Thymus (tissue), 11 donors: ENCODE data around the gene CCDC24. TPM values are rescaled to one million over a fixed set of nuclear protein-coding genes. Genes with fewer than 3 reads are reported as not detected.

Experiments
- DNase-seq, 9 donors: peaks; one replicate each; pipeline ENCODE4 v3.0.0-alpha.2; 2013; ENCODE audit warnings: low spot score in 9 of 9, low read depth in 6 of 9, missing footprints in 1 of 9
- H3K27ac ChIP-seq, 2 donors: one replicate each; pipeline ENCODE4 v1.5.1; 2013; ENCODE audit warnings: control low read depth in 1 of 2, low read depth in 1 of 2, low read length in 1 of 2, mild to moderate bottlenecking in 1 of 2, moderate library complexity in 1 of 2
- H3K27me3 ChIP-seq, 2 donors: one replicate each; pipeline ENCODE4 v1.5.1; 2013; ENCODE audit warnings: low read length in 1 of 2; ENCODE audit not compliant: control insufficient read depth in 2 of 2, insufficient read depth in 1 of 2
- H3K36me3 ChIP-seq, 2 donors: one replicate each; pipeline ENCODE4 v1.5.1; 2013; ENCODE audit warnings: low read length in 1 of 2, mild to moderate bottlenecking in 1 of 2, moderate library complexity in 1 of 2; ENCODE audit not compliant: control insufficient read depth in 2 of 2, insufficient read depth in 2 of 2
- H3K4me1 ChIP-seq, 2 donors: one replicate each; pipeline ENCODE4 v1.5.1; 2013; ENCODE audit warnings: low read length in 2 of 2; ENCODE audit not compliant: control insufficient read depth in 2 of 2, insufficient read depth in 2 of 2
- H3K4me3 ChIP-seq, 2 donors: one replicate each; pipeline ENCODE4 v1.5.1; 2013; ENCODE audit warnings: low read length in 2 of 2, control low read depth in 1 of 2, mild to moderate bottlenecking in 1 of 2
- H3K9me3 ChIP-seq, 2 donors: one replicate each; pipeline ENCODE4 v1.5.1; 2013; ENCODE audit warnings: low read length in 1 of 2, mild to moderate bottlenecking in 1 of 2; ENCODE audit not compliant: control insufficient read depth in 2 of 2, insufficient read depth in 1 of 2
- WGBS: extraction: QIAGEN DNeasy Blood & Tissue Kit; methylation state at CpG from one replicate; pipeline ENCODE4 v1.1.7; 2013; 5-methylcytosine and 5-hydroxymethylcytosine counted together
- polyA plus RNA-seq: library from polyadenylated mRNA; stranded (reverse); fragments of 200-250 nt; gene quantifications from one replicate; pipeline ENCODE4 v1.2.3, GENCODE V29; 2013
- total RNA-seq: library from RNA; stranded (reverse); fragments of 120-200 nt; gene quantifications from one replicate; pipeline ENCODE4 v1.2.4, GENCODE V29; 2013
- donor health status: healthy.

Gene CCDC24
- total and polyA plus RNA-seq, 2 donors, result 2.1 to 11.1 TPM

DNA sequence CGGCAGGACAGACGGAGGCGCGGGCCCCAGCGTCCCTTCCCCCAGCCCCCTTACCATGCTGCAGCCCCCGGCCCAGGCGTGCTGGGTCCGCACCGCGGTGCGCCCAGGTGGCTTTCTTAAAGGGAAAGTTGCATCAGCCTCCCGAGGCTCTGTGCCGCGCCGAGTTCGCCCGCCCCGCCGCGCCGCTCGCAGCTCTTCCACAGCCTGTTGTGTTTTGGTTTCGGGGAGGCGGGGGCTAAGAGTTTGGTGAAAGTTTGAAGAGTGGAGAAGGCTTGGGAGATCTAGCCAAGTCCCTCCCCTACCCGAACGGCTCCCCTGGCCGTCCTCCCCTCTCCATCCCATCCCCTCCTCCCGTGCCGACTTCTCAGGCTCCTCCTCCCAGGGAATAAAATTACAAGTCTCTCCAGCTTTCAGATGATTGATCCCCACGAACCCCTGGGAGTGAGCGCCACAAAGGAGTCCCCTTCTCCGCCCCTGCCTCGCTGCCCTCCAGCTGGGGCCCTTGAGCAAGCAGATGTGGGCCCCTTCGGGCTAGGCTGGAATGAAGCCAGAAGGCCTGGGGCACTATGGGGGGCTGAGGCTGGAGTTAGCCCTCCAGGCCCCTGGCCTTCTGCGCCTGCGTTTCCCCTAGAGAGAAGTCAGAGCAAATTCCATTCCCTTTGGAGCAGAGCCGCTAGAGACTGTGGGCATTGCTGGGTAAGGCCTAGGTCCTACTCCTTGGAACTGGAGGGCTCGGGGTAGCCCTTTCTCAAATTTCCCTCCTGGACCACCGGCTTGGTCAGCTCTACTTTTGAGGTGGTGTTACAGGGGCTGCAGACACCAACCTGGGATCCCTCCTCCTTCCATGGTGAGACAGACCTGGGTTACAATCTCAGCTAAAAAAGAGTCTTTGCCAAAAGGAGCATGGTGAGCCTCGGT lies 40.1 kb downstream of the CCDC24 start, which contains the start of gene SLC6A9:
TSS of gene SLC6A9 (minus strand) at position 211 of the 918 bp plus-strand sequence. CDS start 7,185 bp downstream, outside the sequence.
- WGBS, result 25% methylated on average over 40 of the region's 40 CpGs
- peaks cover 8 to 36% of the 10 kb centered on the region in 2 donors for H3K27me3 ChIP-seq
- H3K9me3 ChIP-seq, result no peaks in the 10 kb centered on the region
- H3K4me1 ChIP-seq, result peaks cover 5 to 26% of the 10 kb centered on the region in 2 donors
- no peaks in the 10 kb centered on the region for H3K36me3 ChIP-seq
- H3K4me3 ChIP-seq, result peak within 1 kb of the TSS; percentile 49 to 78
- no peak within 1 kb of the TSS for H3K27ac ChIP-seq
- DNase-seq, result peak in 5 of 9 donors; percentile 13 to 58 (median 27)

DNA sequence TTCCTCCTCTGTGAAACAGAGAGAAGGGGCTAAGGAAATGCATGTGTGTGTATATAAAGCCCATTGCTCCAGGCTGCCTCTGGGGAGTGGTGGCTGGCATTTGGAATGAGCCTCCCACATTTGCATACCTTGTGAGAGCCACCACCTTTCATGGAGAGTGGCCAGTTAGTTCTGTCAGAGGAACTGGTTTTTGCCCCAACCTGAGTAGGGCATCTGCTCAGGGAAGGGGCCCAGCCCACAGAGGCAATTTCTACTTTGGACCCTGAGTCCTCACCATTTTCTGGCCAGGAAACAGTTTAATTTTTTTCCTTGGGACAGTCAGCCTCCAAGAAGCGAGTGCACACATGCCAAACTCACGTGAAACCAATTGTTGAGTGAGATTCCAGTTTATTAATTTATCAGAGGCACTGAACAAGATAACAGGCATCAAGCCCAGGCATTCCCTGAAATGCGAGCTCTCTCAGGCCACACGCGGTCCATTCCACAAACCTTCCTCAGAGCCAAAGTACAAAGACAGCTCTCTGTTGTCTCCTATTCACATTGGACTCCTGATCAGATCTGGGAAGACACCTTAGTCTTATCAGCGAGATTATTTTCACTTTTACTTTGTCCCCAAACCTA lies 40.9 kb downstream of the CCDC24 start:
- DNase-seq, result no peak
- Histone ChIP-seq H3K9me3 (no peaks in the 10 kb centered on the region), H3K27me3 (peaks cover 8 to 36% of the 10 kb centered on the region in 2 donors), H3K27ac (no peak overlapping the region), H3K36me3 (no peaks in the 10 kb centered on the region), H3K4me3 (no peak overlapping the region), H3K4me1 (peaks cover 5 to 26% of the 10 kb centered on the region in 2 donors)
- 95% methylated on average over 6 of the region's 6 CpGs for WGBS

DNA sequence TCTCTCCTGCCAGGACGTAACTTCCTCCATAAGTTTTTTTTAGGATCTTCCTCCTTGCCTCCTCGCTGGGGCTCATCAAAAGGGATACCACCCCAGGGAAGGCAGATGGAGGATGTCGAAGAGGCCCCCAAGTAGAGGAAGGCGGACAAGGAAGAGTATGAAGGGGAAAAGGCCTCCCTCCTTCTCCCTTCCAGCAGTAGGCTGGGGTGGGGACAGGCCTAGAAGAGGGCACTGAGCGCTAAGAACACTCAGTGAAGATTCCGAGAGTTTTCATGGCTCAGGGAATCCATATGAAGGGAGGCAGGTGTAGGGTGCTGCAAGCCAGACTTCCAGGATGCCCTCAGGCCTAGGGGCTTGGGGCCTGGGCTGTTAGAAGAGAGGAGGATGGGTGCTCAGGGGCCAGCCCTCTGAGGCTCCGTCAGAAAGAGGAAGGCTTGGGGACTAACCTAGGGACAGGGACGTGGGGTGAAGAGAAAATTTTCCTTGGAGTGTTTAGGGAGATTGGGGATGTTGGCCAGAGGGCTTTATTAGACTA lies 41.7 kb downstream of the CCDC24 start:
- 81% methylated on average over 8 of the region's 8 CpGs for WGBS
- Histone ChIP-seq H3K4me1 (peaks cover 5 to 26% of the 10 kb centered on the region in 2 donors), H3K36me3 (no peaks in the 10 kb centered on the region), H3K27me3 (peaks cover 8 to 36% of the 10 kb centered on the region in 2 donors), H3K9me3 (no peaks in the 10 kb centered on the region), H3K27ac (no peak overlapping the region), H3K4me3 (no peak overlapping the region)
- DNase-seq, result no peak

DNA sequence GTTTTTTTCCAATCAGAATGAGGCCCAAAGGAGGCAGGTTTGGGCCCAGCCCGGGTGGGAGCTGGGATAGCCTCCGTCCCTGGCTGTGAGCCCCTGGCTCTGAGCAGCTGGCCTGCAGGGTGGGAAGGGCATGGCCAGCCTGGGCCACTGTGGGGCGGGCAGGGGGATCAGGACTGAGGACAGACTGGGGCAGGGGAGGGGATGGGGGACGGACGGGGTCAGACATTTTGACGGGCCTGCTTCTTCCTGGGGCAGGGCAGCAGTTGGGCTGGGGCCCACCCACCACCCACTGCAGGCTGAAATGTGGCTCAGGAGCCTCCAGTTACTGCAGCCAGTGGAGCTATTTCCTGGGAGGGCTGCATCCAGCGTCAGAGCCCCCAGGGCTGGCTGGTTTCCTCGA lies 42.4 kb downstream of the CCDC24 start:
- Histone ChIP-seq H3K4me1 (peaks cover 5 to 26% of the 10 kb centered on the region in 2 donors), H3K9me3 (no peaks in the 10 kb centered on the region), H3K4me3 (no peak overlapping the region), H3K27ac (no peak overlapping the region), H3K27me3 (peaks cover 8 to 36% of the 10 kb centered on the region in 2 donors), H3K36me3 (no peaks in the 10 kb centered on the region)
- no peak for DNase-seq
- WGBS, result 81% methylated on average over 8 of the region's 8 CpGs

DNA sequence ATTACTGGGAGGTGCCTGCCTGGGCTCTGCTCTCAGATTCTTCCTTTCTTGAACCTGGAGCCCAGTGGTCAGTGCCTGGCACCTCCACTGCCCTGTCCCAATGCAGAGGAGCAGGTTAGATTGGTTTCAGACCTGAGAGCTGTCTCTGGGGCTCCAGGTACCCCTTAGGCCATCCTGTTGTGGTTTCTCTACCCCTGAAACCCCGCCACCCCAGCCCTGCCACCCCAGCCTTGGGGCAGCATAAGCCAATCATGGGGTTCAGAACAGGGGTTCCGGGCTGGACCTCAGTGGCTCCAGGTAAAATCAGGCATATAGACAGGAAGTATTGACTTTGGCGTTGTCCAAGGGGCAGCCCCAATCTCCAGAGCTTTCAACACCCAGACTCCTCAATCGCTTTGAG lies 43.0 kb downstream of the CCDC24 start:
- Histone ChIP-seq H3K4me1 (peaks cover 2 to 22% of the 10 kb centered on the region in 2 donors), H3K36me3 (no peaks in the 10 kb centered on the region), H3K27me3 (peaks cover 8 to 31% of the 10 kb centered on the region in 2 donors), H3K9me3 (no peaks in the 10 kb centered on the region), H3K27ac (no peak overlapping the region), H3K4me3 (no peak overlapping the region)
- no peak for DNase-seq
- 95% methylated on average over 4 of the region's 4 CpGs for WGBS

DNA sequence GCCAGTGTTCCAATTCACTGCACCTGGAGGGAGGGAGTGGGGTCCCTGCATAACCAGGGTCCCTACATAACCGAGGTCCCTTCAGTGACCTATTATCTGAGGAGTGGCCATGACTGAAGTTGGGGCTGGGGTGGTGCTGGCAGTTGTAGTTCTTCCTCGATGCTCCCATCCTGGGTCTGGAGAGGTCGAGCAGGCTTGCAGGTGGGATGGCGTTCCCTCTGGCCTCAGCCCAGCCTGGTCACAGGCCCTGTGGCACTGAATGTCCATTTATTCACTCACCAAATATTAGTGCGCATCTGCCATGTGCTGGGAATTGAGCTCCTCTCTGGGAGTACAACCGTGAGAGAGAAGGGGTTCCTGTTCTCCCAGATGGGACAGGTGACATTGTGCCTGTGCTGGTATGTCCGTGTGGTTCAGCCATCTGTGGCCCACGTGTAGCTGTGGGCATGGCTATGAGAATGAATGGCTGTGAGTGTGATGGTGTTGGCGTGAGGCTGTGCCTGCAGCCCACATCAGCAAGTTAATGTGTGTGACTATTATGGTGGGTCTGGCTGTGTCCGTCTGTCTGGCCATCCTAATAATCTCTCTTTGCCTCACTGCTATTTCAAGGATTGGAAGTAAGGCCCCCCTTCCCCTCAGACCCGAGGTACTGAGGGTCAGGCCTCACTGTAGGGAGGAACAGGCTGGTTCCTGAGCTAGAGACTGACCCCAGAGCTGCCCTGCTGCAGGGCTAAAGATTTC lies 43.7 kb downstream of the CCDC24 start:
- DNase-seq, result no peak
- Histone ChIP-seq H3K36me3 (no peaks in the 10 kb centered on the region), H3K27ac (no peak overlapping the region), H3K9me3 (no peaks in the 10 kb centered on the region), H3K27me3 (peaks cover 8 to 28% of the 10 kb centered on the region in 2 donors), H3K4me1 (peaks cover 0 to 18% of the 10 kb centered on the region in 2 donors), H3K4me3 (no peak overlapping the region)
- WGBS, result 95% methylated on average over 11 of the region's 11 CpGs

DNA sequence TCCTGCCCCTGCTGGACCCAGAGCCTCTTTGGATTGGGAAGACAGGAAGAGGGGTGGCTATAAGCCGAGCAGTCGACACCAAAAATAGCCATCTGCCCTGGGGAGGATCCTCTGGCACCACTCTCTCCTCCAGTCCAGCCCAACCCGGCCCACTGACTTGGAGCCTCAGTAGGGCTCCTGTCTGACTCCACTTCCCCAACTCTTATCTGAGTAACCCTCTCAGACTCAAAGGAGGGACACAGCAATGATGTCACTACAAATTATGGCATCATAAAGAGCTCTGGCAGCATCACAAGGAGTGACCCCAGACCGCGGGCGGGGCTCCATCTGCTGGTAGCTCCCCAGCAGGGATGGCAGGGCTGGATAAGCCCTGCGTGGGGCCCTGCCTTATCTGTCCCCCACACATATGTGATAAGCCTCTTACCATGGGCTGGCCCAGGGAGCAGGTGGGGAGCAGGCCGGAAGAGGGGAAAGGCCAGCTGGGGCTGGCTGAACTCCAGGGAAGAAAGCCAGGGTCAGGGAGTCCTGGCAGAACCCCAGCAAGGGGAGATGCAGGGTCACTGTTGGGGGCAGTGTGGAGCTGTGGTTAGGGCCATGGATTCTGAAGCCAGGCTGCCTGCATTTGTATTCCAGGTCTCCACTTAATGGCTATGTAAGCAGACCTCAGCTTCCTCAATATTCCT lies 44.5 kb downstream of the CCDC24 start:
- Histone ChIP-seq H3K4me3 (no peak overlapping the region), H3K36me3 (no peaks in the 10 kb centered on the region), H3K9me3 (no peaks in the 10 kb centered on the region), H3K27ac (no peak overlapping the region), H3K4me1 (peaks cover 0 to 16% of the 10 kb centered on the region in 2 donors), H3K27me3 (peaks cover 2 to 22% of the 10 kb centered on the region in 2 donors)
- no peak for DNase-seq
- 89% methylated on average over 8 of the region's 8 CpGs for WGBS

DNA sequence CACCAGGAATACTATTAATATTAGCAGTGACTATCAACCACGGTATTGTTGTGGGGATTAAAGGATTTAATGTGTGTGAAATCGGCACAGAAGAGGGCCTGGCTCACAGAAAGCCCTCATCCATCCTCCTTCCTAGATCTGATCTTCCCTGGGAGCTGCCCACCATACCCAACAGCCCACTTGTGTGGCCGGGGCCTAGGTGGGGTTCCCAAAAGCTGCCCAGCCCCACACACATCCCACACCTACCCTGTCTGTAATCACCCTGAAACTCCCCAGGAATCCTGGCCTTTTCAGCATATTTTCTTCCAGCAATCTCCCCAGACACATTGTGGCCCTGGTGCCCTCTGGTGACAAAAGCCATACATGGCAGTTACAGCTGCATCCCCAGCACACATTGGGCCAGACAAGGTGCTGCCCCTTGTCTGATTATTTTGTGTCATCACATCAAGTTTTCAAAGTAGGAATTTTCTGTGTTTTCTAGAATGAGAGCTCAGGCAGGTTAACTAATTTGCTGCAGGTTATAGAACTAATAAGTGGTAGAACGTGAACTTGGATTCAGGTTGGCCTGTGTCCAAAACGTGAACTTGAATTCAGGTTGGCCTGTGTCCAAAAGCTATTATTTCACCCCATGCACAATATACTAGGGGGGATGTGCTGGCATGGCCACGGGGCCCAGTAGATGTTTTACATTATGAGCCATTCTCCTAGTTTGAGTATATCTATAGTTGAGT lies 45.2 kb downstream of the CCDC24 start:
- Histone ChIP-seq H3K27ac (peak overlapping the region in 1 of 2 donors; percentile 24), H3K27me3 (peaks cover 0 to 15% of the 10 kb centered on the region in 2 donors), H3K9me3 (no peaks in the 10 kb centered on the region), H3K4me1 (peaks cover 0 to 9% of the 10 kb centered on the region in 2 donors), H3K36me3 (no peaks in the 10 kb centered on the region), H3K4me3 (no peak overlapping the region)
- WGBS, result 50% methylated on average over 6 of the region's 6 CpGs
- peak in 6 of 9 donors; percentile 16 to 67 (median 37) for DNase-seq
